NCI-H1105 treated with DMSO at 0.1 percent for 48 hours (cell line): ENCODE results near the gene MRPS18B.

Source experiments
- DNase-seq: peaks from one replicate; lab custom pipeline; 2025; lab: John Stamatoyannopoulos, UW

MRPS18B gene

DNA sequence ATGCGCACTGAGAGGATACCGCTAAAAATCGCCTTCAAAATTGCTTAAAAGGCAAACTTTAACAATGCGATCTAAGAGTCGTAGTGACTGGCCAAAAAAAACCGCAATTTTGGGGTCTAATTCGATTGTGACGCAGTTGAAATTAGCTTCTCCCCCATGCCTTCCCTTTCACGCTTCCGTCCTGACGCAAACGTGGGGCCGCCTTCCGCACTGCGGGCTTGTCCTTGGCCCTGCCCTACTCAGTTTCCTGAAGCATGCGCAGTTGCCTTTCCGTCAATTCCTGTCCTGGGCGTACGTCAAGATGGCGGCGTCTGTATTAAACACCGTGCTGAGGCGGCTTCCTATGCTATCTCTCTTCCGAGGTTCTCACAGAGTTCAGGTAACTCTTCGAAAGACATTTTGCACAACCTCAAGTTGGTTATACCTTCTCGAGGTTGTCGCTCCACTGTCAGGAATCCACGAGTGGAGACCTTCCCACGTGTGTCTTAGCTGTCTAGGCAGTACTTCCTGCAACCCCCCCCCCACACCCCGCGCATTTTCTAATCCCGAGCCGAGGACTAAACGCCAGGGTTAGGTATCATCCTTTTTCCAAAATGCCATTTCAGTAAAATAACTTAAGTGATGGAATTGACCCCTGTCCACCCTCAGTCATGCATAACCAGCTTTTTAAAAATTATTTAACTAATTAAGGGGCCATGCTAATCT is at the start of gene MRPS18B:
MRPS18B (plus strand) TSS at position 276 of the 705 bp plus-strand sequence; CDS start at position 302, 26 bp downstream.
- DNase-seq: peak; percentile 98

DNA sequence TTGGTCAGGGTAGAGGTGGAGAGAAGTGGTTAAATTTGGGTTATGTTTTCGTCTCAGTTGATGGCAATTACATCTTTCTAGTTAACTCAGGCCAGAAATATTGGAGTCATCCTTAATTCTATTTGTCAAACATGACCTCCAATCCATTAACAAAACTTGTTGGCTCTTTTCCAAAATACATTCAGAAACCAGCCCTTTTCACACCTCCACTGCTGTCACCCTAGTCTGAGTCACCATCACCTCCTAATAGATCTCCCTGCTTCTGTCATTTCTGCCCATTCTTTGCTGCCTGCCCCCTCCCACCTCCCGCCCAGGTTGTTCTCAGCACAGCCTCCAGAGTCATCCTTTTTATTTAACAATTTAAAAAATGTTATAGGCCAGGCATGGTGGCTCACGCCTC is 49.4 kb upstream of the MRPS18B start:
- DNase-seq: no peak

DNA sequence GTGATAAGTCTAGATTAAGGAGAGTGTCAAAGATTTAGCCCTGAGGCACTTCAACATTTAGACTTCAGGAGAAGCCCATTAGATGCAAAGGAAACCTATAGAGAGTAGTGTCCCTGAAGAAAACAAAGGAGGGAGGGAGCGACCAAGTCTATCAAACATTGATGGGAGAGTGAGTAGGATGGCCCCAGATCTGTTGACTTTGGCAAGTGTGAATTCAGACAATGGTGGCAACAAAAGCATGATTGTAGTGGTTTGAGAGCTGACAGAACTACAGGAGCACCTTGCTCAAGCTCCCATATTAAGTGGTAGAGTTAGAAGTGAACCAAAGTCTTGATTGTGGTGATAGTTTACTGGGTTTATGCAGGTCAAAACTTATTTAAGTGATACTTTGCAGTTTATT is 47.4 kb upstream of the MRPS18B start:
- no peak for DNase-seq

DNA sequence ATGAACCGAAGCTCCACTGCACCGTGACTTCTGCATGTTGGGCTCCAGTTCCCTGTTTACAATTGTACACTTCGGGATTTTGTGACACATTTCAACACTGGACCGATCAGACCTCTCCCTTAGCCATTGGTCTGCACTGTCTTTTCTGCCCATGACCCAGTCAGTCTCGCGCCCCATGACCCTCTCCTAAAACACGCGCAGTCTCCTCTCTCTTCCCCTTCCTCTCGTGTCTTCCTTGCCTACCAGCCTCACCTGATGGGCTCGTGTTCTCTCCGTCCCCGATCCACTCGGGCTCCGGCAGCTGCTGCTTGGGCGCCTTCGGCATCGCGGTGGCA is 46.9 kb upstream of the MRPS18B start:
- DNase-seq: no peak

DNA sequence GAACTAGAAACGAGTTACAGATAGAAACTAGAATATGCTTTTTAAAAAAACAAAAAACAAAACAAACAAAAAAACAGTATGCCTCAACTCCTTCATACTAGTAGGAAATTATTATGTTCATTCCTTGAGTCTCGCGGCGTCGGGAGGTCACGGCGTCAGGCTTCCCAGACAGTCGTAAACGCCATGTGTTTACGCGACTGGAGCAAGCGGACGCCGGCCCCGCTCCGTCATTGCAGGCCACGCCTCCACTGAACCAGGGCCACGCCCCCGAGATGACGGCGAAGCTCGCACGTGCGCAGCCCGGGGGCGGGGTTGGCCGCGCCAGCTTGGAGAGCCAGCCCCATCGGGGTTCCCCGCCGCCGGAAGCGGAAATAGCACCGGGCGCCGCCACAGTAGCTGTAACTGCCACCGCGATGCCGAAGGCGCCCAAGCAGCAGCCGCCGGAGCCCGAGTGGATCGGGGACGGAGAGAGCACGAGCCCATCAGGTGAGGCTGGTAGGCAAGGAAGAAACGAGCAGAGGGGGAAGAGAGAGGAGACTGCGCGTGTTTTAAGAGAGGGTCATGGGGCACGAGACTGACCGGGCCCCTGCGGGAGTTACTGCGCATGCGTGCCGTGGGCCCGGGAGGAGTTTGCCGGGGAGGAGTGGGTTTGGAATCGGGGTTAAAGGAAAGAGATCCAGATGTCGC is 46.4 kb upstream of the MRPS18B start, which contains the start of gene ABCF1:
ABCF1 (plus strand) TSS at position 368 of the 687 bp plus-strand sequence; CDS start at position 414, 46 bp downstream.
- peak; percentile 94 for DNase-seq

DNA sequence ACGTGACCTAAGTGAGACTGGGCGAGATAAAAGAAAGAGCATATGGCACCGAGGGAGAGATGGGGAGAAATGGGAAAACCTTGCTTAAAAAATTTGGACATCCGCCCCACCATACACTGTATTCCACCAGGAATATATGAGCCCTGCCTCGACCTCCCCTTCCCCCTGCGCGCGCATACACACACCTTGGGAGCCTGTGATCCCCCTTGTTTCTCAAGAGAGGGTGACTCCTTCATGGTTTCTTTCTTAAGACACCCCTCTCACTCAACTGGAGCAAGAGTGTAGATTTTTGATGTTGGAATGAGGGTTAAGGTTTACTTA is 45.9 kb upstream of the MRPS18B start:
- no peak for DNase-seq

DNA sequence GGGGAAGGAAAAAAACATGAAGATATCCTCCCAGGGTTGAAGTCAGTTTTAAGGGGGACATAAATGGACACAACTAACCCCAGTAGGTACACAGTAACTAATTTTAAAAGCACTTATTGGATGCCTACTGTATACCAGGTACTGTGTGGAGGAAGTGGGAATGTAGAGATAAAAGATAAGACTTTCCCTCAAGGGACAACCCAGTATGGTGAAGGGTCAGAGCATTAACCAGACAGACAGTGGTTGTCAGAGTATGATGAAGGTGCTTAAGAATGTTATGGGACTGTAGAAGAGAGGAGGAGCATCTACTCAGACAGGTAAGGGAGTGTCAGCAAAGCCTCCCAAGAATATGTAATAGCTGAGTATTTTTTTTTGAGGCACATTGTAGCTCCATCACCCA is 45.5 kb upstream of the MRPS18B start:
- DNase-seq: no peak

DNA sequence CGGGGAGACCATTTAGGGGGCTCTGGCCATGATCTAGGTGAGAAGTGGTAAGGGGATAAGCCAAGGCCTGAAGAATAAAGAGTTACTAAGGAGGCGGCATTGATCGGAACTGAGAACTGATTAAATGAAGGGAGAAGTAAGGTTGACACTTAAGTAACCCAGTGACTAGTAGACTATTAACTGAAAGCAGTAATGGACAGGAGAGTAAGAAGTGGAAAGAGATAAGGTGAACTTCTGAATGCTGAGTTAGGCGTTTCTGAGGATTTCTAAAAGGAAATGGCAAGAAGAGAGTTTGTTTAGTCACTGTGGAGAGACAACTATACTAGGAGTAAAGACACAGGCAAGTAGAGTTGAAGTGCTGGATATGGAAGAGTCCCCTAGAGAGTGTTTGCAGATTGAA is 44.5 kb upstream of the MRPS18B start:
- no peak for DNase-seq

DNA sequence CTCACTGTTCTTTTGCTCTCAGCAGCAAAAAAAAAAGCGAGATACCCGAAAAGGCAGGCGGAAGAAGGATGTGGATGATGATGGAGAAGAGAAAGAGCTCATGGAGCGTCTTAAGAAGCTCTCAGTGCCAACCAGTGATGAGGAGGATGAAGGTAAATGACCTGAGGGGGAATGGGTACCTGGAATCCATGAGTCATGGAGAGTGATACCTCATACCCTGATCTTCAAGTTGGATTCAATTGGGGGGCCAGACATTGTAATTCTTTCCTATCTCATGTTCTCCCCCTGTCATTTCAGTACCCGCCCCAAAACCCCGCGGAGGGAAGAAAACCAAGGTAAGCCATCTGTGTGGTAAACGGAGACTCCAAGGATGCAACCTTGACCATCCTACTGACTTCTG is 39.6 kb upstream of the MRPS18B start:
- DNase-seq: no peak

DNA sequence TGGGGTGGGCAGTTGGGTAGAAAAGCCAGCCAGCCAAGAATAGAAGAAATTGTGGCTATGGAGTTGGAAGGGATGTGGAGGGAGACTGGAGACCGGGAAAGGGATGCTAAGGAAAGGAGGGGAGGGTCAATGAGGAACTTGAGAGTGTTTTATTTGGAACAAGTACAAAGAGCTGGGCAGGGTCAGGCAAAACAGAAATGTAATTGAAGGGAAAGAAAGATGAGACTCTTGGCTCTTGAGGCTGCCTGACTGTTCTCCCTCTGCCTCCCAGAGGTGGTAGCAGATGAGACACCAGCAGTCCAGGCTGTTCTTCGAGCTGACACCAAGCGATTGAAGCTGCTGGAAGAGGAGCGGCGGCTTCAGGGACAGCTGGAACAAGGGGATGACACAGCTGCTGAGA is 33.7 kb upstream of the MRPS18B start:
- DNase-seq: no peak

DNA sequence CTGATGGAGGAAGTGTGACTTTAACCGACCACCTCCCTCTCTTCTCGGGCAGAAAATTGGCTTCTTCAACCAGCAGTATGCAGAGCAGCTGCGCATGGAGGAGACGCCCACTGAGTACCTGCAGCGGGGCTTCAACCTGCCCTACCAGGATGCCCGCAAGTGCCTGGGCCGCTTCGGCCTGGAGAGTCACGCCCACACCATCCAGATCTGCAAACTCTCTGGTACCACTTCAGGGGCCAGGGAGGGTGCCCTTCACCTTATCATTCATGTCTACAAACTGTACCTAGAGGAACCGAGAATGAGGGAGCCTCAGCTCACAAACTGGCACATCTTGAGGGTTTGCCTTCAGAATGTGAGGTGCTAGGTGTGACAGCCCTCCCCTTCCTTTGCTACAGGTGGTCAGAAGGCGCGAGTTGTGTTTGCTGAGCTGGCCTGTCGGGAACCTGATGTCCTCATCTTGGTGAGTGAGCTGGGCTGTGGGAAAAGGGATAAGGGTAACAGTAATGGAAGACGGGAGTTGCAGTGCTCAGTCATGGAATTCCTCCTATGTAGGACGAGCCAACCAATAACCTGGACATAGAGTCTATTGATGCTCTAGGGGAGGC is 27.8 kb upstream of the MRPS18B start:
- no peak for DNase-seq

DNA sequence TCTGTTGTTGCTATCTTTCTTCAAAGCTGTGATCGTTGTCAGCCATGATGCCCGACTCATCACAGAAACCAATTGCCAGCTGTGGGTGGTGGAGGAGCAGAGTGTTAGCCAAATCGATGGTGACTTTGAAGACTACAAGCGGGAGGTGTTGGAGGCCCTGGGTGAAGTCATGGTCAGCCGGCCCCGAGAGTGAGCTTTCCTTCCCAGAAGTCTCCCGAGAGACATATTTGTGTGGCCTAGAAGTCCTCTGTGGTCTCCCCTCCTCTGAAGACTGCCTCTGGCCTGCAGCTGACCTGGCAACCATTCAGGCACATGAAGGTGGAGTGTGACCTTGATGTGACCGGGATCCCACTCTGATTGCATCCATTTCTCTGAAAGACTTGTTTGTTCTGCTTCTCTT is 27.1 kb upstream of the MRPS18B start:
- no peak for DNase-seq

DNA sequence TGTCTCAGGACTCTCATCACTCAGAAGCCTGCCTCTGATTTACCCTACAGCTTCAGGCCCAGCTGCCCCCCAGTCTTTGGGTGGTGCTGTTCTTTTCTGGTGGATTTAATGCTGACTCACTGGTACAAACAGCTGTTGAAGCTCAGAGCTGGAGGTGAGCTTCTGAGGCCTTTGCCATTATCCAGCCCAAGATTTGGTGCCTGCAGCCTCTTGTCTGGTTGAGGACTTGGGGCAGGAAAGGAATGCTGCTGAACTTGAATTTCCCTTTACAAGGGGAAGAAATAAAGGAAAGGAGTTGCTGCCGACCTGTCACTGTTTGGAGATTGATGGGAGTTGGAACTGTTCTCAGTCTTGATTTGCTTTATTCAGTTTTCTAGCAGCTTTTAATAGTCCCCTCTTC is 26.6 kb upstream of the MRPS18B start:
- no peak for DNase-seq

DNA sequence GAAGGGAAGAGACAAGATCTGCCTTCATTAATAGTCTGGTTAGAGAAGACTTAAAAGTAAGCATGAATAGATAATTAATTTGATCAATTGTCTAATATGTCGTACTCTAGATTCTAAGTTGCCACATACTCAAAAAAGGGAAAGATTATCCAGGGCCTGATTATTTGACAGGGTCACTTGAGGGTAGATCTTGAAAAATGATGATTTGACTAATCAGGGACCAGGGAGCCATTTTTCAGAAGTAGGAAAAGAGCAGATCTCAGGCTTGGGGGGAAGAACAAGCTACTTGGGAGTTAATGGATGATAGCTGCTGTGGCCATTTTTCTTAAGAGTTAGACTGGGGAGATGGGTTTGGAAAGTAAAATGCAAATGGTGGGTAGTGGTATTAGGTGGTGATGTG is 25.4 kb upstream of the MRPS18B start:
- DNase-seq: no peak

DNA sequence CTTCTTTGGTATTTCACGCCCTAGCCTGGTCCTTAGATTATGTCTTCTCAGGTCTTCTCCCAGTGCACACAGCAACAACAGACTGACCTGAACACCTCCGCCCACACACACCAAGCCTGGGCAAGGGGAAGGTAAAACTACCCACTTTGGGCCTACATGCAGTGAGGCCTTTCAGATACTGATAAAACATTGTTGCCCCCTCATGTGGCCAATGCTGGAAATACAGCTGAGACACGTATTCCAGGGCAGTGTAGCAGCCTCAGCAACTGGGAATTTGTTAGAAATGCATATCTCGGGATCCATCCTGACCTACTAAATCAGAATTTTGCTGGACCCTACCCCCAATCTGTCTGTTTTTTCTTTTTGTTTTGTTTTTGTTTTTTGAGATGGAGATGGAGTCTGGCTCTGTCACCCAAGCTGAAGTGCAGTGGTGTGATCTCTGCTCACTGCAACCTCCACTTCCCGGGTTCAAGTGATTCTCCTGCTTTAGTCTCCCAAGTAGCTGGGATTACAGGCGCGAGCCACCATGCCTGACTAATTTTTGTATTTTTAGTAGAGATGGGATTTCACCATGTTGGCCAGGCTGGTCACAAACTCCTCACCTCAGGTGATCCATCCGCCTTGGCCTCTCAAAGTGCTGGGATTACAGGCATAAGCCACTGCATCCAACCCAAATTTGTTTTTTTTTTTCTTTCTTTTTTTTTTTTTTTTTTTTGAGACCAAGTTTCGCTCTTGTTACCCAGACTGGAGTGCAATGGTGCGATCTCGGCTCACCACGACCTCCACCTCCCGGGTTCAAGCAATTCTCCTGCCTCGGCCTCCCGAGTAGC is 20.1 kb upstream of the MRPS18B start:
- peak; percentile 46 for DNase-seq

DNA sequence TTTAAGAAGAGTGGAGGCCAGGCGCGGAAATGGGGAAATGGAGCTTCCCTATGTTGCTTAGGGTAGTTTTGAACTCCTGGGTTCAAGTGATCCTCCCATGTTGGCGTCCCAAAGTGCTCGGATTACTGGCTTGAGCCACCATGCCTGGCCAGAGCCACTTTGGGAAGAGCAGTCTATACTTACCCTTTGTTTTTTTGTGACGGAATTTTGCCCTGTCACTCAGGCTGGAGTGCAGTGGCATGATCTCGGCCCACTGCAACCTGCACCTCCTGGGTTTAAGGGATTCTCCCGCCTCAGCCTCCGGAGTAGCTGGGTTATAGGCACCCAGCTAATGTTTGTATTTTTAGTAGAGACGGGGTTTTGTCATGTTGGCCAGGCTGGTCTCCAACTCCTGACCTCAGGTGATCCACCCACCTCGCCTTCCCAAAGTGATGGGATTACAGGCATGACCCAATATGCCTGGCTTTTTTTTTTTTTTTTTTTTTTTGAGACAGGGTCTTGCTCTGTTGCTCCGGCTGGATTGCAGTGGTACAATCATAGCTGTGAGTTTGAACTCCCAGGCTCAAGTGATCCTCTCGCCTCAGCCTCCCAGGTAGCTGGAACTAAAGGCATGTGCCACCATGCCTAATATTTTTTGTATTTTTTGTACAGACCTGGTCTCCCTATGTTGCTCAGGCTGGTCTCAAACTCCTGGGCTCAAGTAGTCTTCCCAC is 18.6 kb upstream of the MRPS18B start:
- DNase-seq: no peak

DNA sequence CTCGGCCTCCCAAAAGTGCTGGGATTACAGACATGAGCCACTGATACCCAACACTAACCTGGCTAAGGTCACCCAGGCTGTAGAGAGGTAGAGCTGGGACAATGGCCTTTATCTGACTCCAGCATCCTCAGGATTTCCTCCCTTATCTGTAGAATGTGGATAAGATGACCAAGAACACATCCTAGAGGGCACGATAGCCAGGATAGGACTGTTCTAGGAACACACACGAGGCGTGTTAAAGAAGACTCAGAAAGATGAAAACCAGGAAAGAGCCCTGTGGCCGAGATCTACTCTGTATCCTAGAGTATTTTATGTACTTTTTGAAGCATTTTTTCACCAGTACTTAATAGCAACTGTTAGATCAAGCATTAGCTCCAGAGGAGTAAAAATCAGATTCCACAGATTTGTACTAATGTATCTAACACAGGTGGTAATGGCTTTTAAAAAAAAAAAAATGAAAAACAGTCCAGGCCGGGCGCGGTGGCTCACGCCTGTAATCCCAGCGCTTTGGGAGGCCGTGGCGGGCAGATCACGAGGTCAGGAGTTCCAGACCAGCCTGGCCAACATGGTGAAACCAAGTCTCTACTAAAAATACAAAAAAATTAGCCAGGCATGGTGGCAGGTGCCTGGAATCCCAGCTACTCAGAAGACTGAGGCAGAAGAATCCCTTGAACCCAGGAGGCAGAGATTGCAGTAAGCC is 17.9 kb upstream of the MRPS18B start:
- no peak for DNase-seq

DNA sequence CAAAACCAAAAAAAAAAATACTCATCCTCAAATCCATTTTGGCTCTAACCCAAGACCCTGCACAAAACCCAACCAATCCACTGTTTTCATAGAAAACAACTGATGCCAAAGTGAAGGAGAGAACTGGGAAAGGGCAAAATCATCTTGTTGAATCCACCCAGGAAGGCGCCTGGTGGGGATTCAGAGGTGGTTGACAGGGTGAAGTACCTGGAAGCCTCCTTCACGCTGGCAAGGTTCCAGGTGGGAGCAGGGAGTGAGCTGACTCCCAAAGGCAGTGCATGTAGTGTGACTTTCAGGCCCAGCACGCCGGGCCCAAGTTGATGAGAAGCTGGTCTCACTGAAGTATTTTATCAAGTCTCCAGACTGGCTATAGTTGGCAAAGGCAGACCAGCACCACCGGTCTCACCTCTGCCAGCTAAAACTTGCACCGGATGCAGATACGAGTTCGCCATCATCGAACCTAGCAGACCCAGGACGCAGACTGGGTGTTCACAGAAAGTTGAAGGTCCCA is 17.1 kb upstream of the MRPS18B start:
- DNase-seq: peak; percentile 33

DNA sequence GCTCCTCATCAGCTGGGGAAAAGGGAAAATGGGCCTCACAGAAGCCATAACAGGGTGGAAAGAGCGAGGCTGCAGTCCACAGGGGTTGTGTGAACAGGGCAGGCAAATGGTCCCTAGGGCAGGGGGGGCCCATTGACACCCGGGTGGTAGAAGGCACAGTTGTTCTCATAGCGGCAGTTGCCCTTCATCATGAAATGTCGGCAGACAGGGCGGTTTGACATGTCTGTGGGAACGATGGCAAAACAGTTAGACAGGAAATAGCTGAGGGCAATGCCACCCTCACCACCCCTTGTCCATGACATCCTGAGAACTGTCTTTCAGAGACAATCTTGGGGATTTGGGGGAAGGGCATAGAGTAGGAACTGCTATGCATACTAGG is 16.2 kb upstream of the MRPS18B start:
- no peak for DNase-seq

DNA sequence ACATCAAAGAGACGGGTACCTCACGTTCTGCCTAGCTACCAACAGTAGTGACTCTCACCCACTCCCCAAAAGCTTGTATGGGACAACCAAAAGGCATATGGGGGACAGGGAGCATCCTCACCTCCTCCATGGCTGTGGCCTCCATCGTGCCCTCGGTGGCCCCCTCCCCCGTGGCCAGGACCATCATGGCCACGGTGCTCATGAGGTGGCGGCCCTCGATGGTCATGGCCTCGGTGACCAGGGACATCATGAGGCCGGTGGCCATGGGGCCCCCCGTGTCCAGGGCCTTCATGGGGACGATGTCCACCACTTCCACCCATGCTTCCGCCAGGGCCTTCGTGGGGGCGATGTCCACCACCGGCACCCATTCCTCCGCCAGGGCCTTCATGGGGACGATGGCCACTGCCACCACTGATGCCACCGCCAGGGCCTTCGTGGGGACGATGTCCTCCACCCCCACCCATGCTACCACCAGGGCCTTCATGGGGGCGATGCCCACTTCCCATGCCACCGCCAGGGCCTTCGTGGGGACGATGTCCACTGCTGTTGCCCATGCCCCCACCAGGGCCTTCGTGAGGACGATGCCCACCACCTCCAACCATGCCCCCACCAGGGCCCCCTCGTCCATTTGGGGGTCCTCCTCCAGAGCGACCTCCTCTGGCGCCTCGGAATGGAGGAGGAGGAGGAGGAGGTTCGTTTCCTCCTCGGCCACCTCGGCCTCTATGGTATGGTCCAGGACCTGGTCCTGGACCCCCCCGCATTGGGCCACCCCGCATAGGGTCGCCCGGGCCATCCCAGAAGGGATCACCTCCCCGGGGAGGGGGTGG is 15.6 kb upstream of the MRPS18B start:
- DNase-seq: no peak
